DLD1 (cell line): Measurements from ENCODE around the gene CELF5.

Experiments used
- in situ Hi-C: cut with HindIII; loops from 2 replicates; pipeline ENCODE4 v1.10.0; 2017; ENCODE audit warnings: low sequenced_read_pairs

The CELF5 gene

GRCh38 chr19:3270902-3271301, 46.4 kb downstream of the CELF5 start:
- in situ Hi-C loops: no loop called here

GRCh38 chr19:3272401-3272931, 48.0 kb downstream of the CELF5 start:
- in situ Hi-C loops: no loop called here

GRCh38 chr19:3272952-3273351, 48.5 kb downstream of the CELF5 start:
- in situ Hi-C loops: no loop called here

GRCh38 chr19:3274245-3274941, 49.9 kb downstream of the CELF5 start:
- in situ Hi-C loops: no loop called here

GRCh38 chr19:3274942-3275582, 50.6 kb downstream of the CELF5 start:
- in situ Hi-C loops: no loop called here

GRCh38 chr19:3275583-3276340, 51.3 kb downstream of the CELF5 start:
- in situ Hi-C loops: no loop called here

GRCh38 chr19:3276341-3276799, 51.9 kb downstream of the CELF5 start:
- in situ Hi-C loops: no loop called here

GRCh38 chr19:3277649-3278048, 53.2 kb downstream of the CELF5 start:
- in situ Hi-C loops: no loop called here

GRCh38 chr19:3278294-3278693, 53.8 kb downstream of the CELF5 start:
- in situ Hi-C loops: no loop called here

GRCh38 chr19:3278749-3279148, 54.3 kb downstream of the CELF5 start:
- in situ Hi-C loops: no loop called here

GRCh38 chr19:3279306-3279705, 54.8 kb downstream of the CELF5 start:
- in situ Hi-C loops: no loop called here

- in situ Hi-C loops: no loop called here
Observed at GRCh38 chr19:3281026-3281425, 56.6 kb downstream of the CELF5 start.

GRCh38 chr19:3282155-3282554, 57.7 kb downstream of the CELF5 start:
- in situ Hi-C loops: no loop called here

- in situ Hi-C loops: no loop called here
Observed at GRCh38 chr19:3282564-3282963, 58.1 kb downstream of the CELF5 start.

- in situ Hi-C loops: no loop called here
Observed at GRCh38 chr19:3283246-3283751, 58.8 kb downstream of the CELF5 start.

- in situ Hi-C loops: no loop called here
Observed at GRCh38 chr19:3283886-3284657, 59.6 kb downstream of the CELF5 start.

- in situ Hi-C loops: no loop called here
Observed at GRCh38 chr19:3284759-3285646, 60.5 kb downstream of the CELF5 start.

- in situ Hi-C loops: no loop called here
Observed at GRCh38 chr19:3285647-3286176, 61.3 kb downstream of the CELF5 start.

GRCh38 chr19:3287814-3288213, 63.4 kb downstream of the CELF5 start:
- in situ Hi-C loops: no loop called here
